ENCODE results near the gene GSC2. TPM values are rescaled to one million over a fixed set of nuclear protein-coding genes. Genes with fewer than 3 reads are reported as not detected.
A peak's percentile ranks its signal among the peaks of the same experiment; 100 is the strongest.

GSC2 gene
- total and polyA plus RNA-seq, 9 of the 15 experiments (the other 6 are each of a cell fraction or from before 2014, with no cell fraction given) = not detected

DNA sequence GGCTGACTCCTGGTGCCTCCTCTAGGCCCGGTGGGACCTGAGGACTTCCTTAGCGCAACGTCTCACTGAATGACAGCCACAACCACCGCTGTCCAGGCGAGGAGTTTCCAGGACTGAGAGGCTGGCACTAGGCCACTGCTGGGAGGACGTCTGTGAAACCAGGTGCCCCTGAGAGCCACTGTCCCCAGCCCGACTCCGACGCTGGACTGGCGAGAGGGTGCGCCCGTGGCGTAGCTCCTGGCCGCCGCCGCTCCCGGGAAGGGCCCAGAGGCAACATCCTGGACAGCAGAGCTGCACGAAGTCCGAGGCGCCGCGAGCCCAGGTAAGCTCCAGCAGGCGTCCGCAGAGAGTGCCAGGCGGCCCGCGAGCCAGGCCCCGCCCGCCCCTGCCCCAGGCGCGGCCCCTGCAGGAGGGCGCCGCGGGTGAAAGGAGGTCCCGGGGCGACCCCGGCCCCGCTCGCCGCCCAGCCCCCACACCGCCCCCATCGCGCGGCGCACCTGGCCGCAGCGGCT, 28.4 kb downstream of the GSC2 start (continued):
- no peak; the same call in 1 of the 2 replicates for TF ChIP-seq RBM14 (IDR thresholded peaks at IDR 0.05; ENCODE audit: borderline replicate concordance, insufficient read depth, low read depth, low read length)
- no peak for TF ChIP-seq RFX5 (IDR thresholded peaks at IDR 0.05; ENCODE audit: low read depth, low read length)
- no peak for TF ChIP-seq NONO (IDR thresholded peaks at IDR 0.05; ENCODE audit: low read depth in 2 of 2, low read length in 1 of 2)
- TF ChIP-seq, protein P1, sequence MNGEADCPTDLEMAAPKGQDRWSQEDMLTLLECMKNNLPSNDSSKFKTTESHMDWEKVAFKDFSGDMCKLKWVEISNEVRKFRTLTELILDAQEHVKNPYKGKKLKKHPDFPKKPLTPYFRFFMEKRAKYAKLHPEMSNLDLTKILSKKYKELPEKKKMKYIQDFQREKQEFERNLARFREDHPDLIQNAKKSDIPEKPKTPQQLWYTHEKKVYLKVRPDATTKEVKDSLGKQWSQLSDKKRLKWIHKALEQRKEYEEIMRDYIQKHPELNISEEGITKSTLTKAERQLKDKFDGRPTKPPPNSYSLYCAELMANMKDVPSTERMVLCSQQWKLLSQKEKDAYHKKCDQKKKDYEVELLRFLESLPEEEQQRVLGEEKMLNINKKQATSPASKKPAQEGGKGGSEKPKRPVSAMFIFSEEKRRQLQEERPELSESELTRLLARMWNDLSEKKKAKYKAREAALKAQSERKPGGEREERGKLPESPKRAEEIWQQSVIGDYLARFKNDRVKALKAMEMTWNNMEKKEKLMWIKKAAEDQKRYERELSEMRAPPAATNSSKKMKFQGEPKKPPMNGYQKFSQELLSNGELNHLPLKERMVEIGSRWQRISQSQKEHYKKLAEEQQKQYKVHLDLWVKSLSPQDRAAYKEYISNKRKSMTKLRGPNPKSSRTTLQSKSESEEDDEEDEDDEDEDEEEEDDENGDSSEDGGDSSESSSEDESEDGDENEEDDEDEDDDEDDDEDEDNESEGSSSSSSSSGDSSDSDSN (IDR thresholded peaks at IDR 0.05; ENCODE audit: borderline replicate concordance in 1 of 2, low read depth in 2 of 2, low read length in 2 of 2) = peak; percentile 96 to 98
- no peak for TF ChIP-seq TRIM28 (IDR thresholded peaks at IDR 0.05)
- no peak for TF ChIP-seq MYC (IDR thresholded peaks at IDR 0.05; ENCODE audit: low read depth, low read length)
- TF ChIP-seq MYC (CRISPR knock-in tag; IDR thresholded peaks at IDR 0.05; ENCODE audit: borderline replicate concordance, low read depth) = peak; percentile 92; the same call in 1 of the 2 replicates
- TF ChIP-seq KDM2B (CRISPR knock-in tag; IDR thresholded peaks at IDR 0.05) = peak; percentile 77; the same call in 1 of the 2 replicates
- TF ChIP-seq HDAC8 (tag; IDR thresholded peaks at IDR 0.05) = no peak
- no peak for TF ChIP-seq RBM17 (IDR thresholded peaks at IDR 0.05; ENCODE audit: borderline replicate concordance, low read depth, low read length)
- TF ChIP-seq ZFPM2 (CRISPR knock-in tag; IDR thresholded peaks at IDR 0.05) = no peak; the same call in 1 of the 2 replicates
- no peak for TF ChIP-seq TOE1 (IDR thresholded peaks at IDR 0.05; ENCODE audit: borderline replicate concordance)
- no peak for TF ChIP-seq TOE1 (CRISPR knock-in tag; IDR thresholded peaks at IDR 0.05; ENCODE audit: borderline replicate concordance, low read depth)
- TF ChIP-seq RBBP5 (IDR thresholded peaks at IDR 0.05; ENCODE audit: borderline replicate concordance, insufficient read depth, low read length, poor library complexity, severe bottlenecking) = peak; percentile 99
- TF ChIP-seq ZNF184 (CRISPR knock-in tag; IDR thresholded peaks at IDR 0.05) = no peak
- no peak for TF ChIP-seq KLF16 (IDR thresholded peaks at IDR 0.05)
- no peak for TF ChIP-seq POLR2AphosphoS2 (IDR thresholded peaks at IDR 0.05; ENCODE audit: low read length)
- TF ChIP-seq BRD9 (IDR thresholded peaks at IDR 0.05; ENCODE audit: low read depth, partially characterized antibody) = no peak
- TF ChIP-seq ZNF830 (CRISPR knock-in tag; IDR thresholded peaks at IDR 0.05) = 0 out of 2 replicates have a peak, but pooled peaks have one; percentile 3

All from K562 (cell line).